SH-SY5Y (cell line): Measurements from ENCODE around the gene SRGAP3.

ENCODE experiments used
- GATA2 ChIP-seq: IDR thresholded peaks from 2 replicates; pipeline ENCODE4 v1.6.1; 2011; ENCODE audit warnings: mild to moderate bottlenecking, low read depth, low read length
- GATA3 ChIP-seq: IDR thresholded peaks from 2 replicates; pipeline ENCODE4 v1.6.1; 2011; ENCODE audit warnings: low read depth, mild to moderate bottlenecking, low read length, moderate library complexity

DNA sequence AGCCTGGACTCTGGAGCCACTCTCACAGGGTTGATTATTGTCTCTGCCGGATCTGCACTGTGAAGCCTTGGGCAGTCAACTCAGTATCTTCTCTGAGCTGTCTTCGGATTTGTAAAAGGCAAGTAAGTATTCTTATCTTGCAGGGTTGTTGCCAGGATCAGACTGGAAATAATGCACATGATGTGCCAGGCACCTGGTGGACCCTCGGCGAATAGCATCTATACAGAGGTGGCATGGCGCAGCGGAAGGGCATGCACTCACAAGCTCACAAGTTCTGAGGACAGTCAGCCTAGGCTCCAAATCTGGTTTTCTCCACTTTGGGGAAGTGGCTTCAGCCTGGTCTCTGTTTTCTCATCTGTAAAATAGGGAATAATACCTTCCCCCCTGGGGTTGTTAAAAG is 113.9 kb downstream of the SRGAP3 start:
- TF ChIP-seq GATA3 (no peak), GATA2 (no peak)
